GM21381 (cell line): ENCODE measurements around the gene HMX3.
"Not testable (repeated sequence)": the region's sequence is repeated elsewhere in the genome, so short reads cannot be mapped to it uniquely, and the experiment has no call there.

Source experiments
- ATAC-seq: cut with Tn5 transposase; IDR thresholded peaks from one replicate; pipeline ENCODE4 v1.9.1; 2021; ENCODE audit warnings: mild to moderate bottlenecking, moderate library complexity; ENCODE audit not compliant: unreplicated experiment

HMX3 gene

DNA sequence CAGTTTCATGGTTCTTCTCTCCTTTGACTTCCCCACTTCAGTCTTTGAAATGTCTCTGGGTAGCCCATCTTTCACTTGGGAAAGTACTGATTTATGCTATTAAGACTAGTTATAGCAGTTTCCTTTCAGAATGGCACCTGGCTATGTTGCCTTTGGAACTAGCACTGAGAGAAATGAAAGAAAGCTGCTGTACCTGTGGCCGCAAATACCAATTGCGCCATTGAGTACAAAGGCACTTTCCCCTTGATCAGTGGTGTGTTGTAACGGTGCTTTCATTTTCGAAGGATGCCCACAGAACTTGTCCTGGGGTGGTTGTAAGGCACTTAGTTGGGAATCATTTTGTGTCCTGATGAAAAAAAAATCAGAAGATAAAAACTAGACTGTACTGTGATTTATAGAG lies 35.2 kb downstream of the HMX3 start:
- no peak for ATAC-seq

DNA sequence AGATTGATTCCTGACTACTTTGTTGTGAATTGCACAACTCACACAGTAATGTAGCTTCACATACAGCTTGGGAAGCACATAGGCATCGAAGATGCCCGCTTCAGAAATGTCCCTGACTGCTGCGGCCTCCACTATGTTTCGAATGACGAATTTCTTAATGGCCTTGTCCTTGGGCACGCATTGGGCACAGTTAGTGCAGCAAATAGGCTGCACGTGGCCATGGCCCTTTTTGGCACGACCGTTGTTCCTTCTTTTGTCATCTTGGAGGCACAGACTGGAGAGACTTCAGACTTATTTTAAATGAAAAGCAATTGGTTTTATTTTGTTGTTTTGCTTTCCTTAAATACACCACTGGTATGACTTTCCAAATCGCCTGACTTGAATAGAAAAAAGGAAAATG lies 35.8 kb downstream of the HMX3 start:
- ATAC-seq: not testable (repeated sequence)

DNA sequence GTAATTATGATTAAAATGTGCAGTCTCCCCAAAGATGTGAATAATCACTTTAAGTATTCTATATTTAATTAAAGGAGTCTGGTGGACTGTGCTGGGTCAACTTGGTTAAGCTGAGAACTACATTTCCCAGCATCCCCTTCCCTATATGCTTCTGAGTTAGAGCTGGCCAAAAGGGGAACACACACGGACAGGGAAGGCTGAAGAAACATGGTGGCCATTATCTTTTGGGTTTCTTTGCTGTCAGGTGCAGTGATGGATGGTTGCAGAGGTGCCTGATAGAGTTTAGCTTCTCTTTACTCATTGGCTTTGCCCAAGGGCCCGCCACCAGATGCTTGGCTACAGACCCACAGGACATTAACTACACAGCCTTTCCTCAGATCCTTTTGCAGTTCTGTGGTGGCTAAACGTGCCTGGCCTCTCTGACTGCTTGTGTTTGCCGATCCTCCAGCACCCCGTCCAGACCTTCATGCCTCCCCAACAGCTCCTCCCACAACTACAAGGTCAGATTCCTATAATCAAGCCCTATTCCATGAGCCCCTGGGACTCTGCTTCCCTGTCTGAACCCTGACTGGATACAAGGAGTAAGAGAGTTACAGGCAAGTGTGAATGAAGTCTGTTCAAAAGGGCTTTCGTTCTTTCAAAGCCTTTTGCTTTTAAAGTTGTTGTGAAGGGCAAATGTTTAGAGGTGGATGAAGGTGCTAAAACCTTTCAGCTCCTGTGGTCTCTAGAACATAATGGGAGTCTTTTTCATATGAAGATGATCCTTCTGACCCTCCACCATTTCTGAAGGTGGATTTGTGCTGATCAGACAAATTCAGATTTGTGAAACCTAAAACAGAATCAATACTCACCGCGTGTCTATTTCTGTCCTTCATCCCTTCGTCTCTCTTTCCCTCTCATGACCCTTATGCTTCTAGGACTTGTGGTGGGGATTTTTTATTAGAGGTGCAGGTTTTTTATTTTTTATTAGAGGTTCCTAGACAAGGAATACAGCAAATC lies 39.9 kb downstream of the HMX3 start:
- ATAC-seq: no peak

DNA sequence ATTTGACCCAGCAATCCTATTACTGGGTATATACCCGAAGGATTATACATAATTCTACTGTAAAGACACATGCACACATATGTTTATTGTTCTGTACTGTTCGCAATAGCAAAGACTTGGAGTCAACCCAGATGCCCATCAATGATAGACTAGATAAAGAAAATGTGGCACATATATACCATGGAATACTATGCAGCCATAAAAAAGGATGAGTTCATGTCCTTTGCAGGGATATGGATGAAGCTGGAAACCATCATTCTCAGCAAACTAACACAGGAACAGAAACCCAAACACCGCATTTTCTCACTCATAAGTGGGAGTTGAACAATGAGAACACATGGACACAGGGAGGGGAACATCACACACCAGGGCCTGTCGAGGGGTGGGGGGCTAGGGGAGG lies 42.6 kb downstream of the HMX3 start:
- ATAC-seq: not testable (repeated sequence)

DNA sequence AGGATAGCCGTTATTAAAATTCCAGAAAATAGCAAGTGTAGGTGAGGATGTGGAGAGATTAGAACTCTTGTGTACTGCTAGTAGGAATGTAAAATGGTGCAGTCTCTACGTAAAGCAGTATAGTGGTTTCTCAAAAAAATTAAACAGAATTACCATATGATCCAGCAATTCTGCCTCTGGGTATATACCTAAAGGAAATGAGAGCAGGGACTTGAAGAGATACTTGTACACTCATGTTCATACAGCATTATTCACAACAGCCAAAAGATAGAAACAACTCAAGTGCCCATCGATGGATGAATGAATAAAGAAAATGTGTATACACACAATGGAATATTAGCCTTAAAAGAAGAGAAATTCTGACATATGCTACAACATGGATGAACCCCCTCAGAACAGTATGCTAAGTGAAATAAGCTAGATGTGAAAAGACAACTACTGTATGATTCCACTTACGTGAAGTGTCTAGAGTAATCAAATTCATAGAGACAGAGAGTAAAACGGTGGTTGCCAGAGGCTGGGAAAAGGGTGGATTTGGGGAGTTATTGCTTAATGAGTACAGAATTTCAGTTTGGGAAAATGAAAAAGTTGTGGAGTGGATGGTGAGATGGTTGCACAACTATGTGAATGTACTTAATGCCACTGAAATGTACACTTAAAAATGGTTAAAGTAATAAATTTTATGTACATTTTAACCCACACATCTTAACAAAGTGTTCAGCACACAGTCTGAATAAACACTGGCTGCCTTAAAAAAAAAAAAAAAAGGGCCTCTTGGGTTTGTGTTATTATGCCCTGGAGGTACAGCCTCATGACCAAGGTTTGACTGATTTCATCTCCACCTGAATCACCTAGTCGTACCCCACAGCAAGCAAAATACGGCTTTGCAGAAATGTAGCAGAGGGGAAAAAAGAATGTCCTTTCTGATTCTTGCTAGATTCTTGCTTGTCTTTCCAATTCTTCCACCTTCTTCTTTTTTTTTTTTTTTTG lies 44.6 kb downstream of the HMX3 start:
- no peak for ATAC-seq

DNA sequence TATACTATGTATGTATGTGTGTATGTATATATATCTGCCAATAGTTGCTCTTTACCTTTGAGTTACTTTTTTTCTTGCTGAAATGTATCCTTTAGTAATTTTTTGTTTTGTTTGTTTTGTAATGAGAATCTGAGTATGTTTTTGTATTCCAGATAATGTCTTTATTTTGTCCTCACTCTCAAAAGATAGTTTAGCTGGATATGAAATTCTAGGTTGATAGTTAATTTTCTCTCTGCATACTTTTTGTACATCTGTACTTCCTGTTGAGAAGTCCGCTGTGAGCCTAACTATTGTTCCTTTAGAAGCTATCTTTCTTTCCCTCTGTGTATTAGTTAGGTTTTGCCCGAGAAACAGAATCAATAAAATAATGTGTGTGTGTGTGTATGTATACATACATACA lies 48.0 kb downstream of the HMX3 start:
- no peak for ATAC-seq

DNA sequence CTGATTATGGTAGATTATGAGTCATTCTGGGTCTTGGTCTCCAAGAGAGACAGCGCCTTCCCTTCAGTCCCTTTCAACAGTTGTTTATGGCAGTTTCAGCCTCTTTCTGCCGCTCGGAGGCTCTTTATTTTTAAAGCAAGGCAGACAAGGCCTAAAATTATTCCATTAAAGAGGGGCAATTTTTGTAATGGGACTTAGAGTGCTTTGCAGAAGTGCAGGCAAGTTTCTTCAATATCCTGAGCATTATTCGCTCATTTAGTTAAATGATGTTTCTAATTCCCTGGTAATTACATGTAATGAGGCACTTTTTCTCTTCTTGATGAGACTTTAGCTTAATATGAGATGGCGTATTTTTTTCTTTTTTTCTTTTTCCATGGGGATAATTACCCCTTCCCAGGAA lies 52.0 kb downstream of the HMX3 start:
- no peak for ATAC-seq
